HG02840 (cell line): ENCODE data around the gene RNF144B.
"Not testable (repeated sequence)": the region's sequence is repeated elsewhere in the genome, so short reads cannot be mapped to it uniquely, and the experiment has no call there.

Experiments
- ATAC-seq: cut with Tn5 transposase; IDR thresholded peaks from one replicate; pipeline ENCODE4 v1.9.1; 2021; ENCODE audit warnings: mild to moderate bottlenecking, moderate library complexity, moderate number of reproducible peaks; ENCODE audit not compliant: unreplicated experiment, low FRiP score

RNF144B gene

GRCh38 chr6:18368277-18369105 is 18.7 kb upstream of the RNF144B start:
- no peak for ATAC-seq

- no peak for ATAC-seq
Observed at GRCh38 chr6:18371010-18371409, 16.1 kb upstream of the RNF144B start.

GRCh38 chr6:18371656-18372055 is 15.5 kb upstream of the RNF144B start:
- ATAC-seq: no peak

- no peak for ATAC-seq
Observed at GRCh38 chr6:18380158-18380836, 6.9 kb upstream of the RNF144B start.

GRCh38 chr6:18380851-18381250 is 6.3 kb upstream of the RNF144B start:
- no peak for ATAC-seq

GRCh38 chr6:18383441-18383840 is 3.7 kb upstream of the RNF144B start:
- ATAC-seq: no peak

GRCh38 chr6:18384621-18385020 is 2.5 kb upstream of the RNF144B start:
- ATAC-seq: no peak

GRCh38 chr6:18386298-18386976 is 713 bp upstream of the RNF144B start:
- no peak for ATAC-seq

GRCh38 chr6:18388271-18388670 is 1.1 kb downstream of the RNF144B start:
- ATAC-seq: no peak

- no peak for ATAC-seq
Observed at GRCh38 chr6:18388942-18389341, 1.8 kb downstream of the RNF144B start.

- ATAC-seq: no peak
Observed at GRCh38 chr6:18389479-18389878, 2.3 kb downstream of the RNF144B start.

- ATAC-seq: no peak
Observed at GRCh38 chr6:18390476-18390875, 3.3 kb downstream of the RNF144B start.

- ATAC-seq: no peak
Observed at GRCh38 chr6:18391023-18391422, 3.9 kb downstream of the RNF144B start.

GRCh38 chr6:18392346-18392877 is 5.3 kb downstream of the RNF144B start:
- no peak for ATAC-seq

GRCh38 chr6:18393698-18394097 is 6.5 kb downstream of the RNF144B start:
- ATAC-seq: no peak

GRCh38 chr6:18395177-18395855 is 8.2 kb downstream of the RNF144B start:
- no peak for ATAC-seq

GRCh38 chr6:18395856-18396197 is 8.7 kb downstream of the RNF144B start:
- no peak for ATAC-seq

GRCh38 chr6:18397701-18398100 is 10.6 kb downstream of the RNF144B start:
- no peak for ATAC-seq

GRCh38 chr6:18398225-18398624 is 11.1 kb downstream of the RNF144B start:
- ATAC-seq: not testable (repeated sequence)

GRCh38 chr6:18400831-18401446 is 13.8 kb downstream of the RNF144B start:
- peak; percentile 93 for ATAC-seq
